GM03348 (cell line): Measurements from ENCODE around the gene MRC1.
"Not testable (repeated sequence)": the region's sequence is repeated elsewhere in the genome, so short reads cannot be mapped to it uniquely, and the experiment has no call there.

Experiments
- DNase-seq: peaks from one replicate; pipeline ENCODE4 v3.0.0; 2012; ENCODE audit warnings: low spot score

Gene MRC1

GRCh38 chr10:17905491-17905890 lies 96.3 kb downstream of the MRC1 start:
- peak; percentile 15 for DNase-seq

GRCh38 chr10:17906002-17906401 lies 96.9 kb downstream of the MRC1 start:
- DNase-seq = no peak

DNA sequence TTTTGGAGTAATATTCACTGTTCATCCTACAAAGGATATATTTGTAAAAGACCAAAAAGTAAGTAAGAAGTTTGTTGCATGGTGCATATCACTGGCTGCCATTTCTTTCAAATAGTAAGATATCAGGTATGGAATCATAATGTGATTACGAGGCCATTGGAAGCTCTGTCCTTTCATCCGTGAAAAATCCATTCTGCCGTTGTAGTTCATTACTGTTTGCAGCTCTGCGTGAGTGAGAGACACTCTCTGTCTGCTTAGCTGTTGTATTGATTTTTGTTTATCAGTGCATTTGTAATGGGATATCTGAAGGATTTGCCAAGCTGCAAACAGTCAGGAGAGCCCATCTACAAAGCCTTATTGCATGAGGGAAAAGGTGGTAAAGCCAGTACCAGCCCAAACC lies 98.5 kb downstream of the MRC1 start:
- DNase-seq = no peak

- DNase-seq = peak; percentile 65
These were observed 101.1 kb downstream of the MRC1 start for GRCh38 chr10:17910125-17910789.

- no peak for DNase-seq
These were observed 103.6 kb downstream of the MRC1 start for GRCh38 chr10:17912754-17913153.

DNA sequence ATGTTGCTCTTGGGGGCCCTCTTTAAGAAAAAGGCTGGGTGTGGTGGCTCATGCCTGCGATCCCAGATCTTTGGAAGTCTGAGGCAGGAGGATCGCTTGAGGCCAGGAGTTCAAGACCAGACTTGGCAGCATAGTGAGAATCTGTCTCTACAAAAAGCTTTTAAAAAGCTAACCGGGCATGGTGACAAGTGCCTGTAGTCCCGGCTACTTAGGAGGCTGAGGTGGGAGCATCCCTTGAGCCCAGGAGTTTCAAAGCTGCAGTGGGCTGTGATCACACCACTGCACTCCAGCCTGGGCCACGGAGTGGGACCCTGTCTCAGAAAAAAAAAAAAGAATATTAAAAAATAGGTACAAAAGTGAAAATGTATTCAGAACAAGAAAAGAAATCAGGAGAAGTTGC lies 104.5 kb downstream of the MRC1 start:
- DNase-seq = no peak

- DNase-seq = no peak
These were observed 105.3 kb downstream of the MRC1 start for GRCh38 chr10:17914169-17915045.

DNA sequence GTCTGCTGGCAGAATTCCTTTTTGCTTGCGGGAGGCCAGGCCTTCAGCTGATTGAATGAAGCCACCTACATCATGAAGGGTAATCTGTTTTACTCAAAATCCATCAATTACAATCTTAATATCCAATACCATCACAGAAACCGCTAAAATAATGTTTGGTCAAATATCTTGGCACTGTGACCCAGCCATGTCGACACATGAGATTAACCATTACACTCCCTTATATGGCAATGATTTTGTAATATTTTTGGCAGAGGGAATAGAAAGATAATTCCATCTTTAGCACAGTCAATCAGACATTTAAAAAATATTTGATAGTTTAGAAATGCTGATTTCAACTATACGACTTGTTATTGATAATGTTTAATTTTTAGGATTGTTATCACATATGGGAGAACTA lies 106.0 kb downstream of the MRC1 start:
- DNase-seq = no peak

DNA sequence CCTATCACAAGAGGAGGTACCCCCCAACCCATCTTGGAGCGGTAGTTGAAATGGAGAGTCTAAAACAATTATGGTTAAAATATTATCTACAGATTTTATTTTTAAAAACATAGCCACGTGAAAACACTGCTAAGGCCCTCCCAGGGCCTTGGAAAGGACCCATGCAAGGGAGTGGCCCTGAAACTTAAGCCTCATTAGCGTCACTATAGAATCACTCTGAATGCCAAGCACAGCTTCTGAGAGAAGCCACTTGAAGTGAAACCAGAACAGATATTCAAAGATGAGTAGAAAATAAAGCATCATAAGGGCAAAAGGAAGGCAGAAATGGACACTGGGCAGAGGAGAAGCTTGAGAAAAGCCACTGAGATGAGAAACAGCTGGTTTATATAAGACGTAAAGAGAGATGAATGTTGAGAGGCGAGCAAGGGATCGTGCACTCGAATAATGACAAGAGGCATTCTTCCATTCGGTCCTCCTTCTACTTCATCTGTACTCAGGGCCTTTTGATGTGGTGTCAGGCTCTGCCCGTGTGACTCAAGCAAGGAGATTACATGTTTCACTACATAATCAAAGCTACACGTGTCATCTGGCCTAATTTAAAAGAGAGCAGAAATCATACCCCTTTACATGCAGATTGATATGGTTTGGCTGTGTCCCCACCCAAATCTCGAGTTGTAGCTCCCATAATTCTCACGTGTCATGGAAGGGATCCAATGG lies 109.2 kb downstream of the MRC1 start:
- DNase-seq = no peak

DNA sequence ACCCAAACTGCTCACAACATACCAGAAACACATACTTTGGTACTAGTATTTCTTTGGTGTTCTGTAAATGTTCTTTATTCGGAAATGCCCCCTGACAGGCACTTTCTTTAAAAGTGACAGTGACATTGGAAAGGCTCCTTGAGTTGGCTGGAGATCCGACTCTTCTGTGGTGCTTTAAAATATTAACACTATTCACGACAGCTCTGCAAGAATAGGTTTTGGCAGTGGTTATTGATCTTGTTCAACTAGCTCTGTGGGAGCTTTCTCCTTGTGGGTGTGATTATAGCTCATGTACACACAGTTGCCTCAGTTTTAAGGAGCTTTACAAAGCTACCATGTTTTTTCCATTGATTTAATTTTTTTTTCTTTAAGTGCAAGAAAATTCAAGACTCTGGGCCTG lies 112.2 kb downstream of the MRC1 start:
- DNase-seq = no peak

DNA sequence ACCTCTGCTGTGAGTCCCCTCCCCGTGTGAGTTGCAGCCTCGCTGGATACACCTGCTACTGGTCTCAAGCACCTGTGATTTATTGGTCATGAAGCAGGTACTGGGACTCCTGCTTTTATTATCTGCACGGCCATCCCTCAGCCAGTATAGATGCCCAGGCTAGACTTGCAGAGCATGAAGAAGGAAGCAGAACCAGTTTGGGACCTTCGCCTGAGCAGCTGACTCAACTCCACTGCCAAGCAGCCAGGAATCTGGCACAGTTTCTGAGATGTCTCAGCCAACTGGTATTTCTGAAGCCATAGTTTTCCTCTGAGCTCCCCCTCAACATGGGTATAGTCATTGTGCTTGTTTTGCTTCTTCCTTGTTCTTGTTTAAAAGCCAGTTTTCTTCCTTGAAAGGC lies 114.6 kb downstream of the MRC1 start:
- peak; percentile 89 for DNase-seq

DNA sequence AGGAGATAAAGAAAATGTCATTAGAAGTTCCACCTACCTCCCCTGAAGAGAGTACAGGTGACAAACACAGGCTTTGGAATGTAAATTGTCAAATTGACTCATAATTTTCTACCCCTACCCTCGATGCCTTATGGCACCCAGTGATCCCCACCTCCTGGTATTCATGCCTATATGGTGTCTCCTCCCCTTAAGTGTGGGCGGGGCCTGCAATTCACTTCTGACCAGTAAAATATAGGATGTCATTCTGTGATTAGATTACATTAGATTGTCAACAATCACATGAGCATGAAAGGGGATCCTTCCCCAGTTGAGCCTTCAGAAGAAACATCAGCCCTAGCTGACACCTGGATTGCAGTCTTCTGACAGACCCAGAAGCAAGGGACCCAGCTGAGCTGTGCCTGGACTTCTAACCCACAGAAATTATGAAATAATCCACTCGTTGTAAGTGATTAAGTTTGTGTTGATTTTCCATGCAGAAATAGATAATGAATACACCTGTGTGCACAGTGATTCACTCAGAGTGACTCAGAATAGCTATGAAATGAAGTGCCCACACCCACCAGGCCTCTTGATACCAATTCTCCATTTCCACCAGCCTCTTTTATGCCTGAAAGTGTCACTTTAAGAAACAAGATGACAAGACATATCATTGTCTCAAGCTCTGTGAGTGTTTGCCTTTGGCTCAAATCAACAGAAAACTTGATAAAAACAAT lies 134.0 kb downstream of the MRC1 start:
- no peak for DNase-seq

DNA sequence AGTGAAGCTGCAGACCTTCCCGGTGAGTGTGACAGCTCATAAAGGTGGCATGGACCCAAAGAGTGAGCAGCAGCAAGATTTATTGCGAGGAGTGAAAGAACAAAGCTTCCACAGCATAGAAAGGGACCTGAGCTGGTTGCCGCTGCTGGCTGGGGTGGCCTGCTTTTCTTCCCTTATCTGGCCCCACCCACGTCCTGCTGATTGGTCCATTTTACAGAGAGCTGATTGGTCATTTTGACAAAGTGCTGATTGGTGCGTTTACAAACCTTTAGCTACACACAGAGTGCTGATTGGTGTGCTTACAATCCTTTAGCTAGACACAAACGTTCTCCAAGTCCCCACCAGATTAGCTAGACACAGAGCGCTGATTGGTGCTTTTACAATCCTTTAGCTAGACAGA lies 141.1 kb downstream of the MRC1 start:
- not testable (repeated sequence) for DNase-seq

- DNase-seq = no peak
These were observed 141.6 kb downstream of the MRC1 start for GRCh38 chr10:17950726-17951125.

DNA sequence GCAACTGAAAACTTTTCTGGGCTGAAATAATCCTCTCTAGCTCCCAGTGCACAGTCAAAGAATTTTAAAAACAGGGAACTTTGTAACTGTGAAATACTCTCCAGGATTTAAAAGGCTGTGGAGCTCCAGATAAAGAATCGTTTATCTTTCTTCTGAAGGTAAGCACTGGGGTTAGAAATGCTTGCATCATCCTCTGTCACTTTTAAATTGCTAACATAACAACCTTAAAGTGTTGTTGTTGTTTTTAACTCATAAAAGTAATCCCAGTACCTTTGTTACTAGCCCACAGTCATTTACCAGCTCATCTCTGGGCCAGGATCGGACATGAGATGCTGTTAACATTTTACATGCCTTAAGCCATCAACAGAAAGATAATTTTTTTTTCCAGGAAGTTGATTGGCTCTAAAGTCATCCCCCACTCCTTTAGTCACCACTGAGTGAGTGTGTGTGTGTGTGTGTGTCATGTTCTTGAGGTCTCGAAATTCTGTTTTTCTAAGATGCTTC lies 142.8 kb downstream of the MRC1 start, which contains the start of gene SLC39A12:
TSS of gene SLC39A12 (plus strand) at position 51 of the 504 bp plus-strand sequence. CDS start 1,359 bp downstream, outside the sequence.
- peak; percentile 50 for DNase-seq

DNA sequence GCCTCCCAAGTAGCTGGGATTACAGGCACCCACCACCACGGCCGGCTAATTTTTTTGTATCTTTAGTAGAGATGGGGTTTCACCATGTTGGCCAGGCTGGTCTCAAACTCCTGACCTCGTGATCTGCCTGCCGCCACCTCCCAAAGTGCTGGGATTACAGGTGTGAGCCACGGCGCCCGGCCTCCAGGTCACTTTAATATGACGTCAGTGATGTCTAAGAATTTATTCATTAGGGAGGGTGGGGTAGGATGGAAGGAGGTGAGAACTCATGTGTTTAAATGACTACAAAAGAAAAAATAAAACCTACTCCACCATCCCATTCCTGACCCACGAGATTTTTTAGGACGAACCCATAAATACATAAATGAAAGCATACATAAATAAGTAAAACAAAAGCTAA lies 145.2 kb downstream of the MRC1 start:
- DNase-seq = not testable (repeated sequence)

- peak; percentile 29 for DNase-seq
These were observed 145.7 kb downstream of the MRC1 start for GRCh38 chr10:17954861-17955260.

- no peak for DNase-seq
These were observed 148.9 kb downstream of the MRC1 start for GRCh38 chr10:17958049-17958448.

- DNase-seq = no peak
These were observed 150.7 kb downstream of the MRC1 start for GRCh38 chr10:17959870-17960269.
